ENCODE data around the gene BPIFB4.

- no peak for TF ChIP-seq CTCF (IDR thresholded peaks at IDR 0.05; ENCODE audit: insufficient read depth, low read depth, low read length)
- TF ChIP-seq EZH2 (IDR thresholded peaks at IDR 0.05; ENCODE audit: insufficient read depth, low read length), result no peak
Observed at GRCh38 chr20:33076662-33077372, 2.6 kb upstream of the BPIFB4 start.
